NCI-H1417 (cell line): Measurements from ENCODE around the gene YIPF6.
A peak's percentile ranks its signal among the peaks of the same experiment; 100 is the strongest.
"Not testable (repeated sequence)": the region's sequence is repeated elsewhere in the genome, so short reads cannot be mapped to it uniquely, and the experiment has no call there.

Experiments
- DNase-seq, 3 experiments: peaks; one replicate each; lab custom pipeline; 2025; lab: John Stamatoyannopoulos, UW

The YIPF6 gene

DNA sequence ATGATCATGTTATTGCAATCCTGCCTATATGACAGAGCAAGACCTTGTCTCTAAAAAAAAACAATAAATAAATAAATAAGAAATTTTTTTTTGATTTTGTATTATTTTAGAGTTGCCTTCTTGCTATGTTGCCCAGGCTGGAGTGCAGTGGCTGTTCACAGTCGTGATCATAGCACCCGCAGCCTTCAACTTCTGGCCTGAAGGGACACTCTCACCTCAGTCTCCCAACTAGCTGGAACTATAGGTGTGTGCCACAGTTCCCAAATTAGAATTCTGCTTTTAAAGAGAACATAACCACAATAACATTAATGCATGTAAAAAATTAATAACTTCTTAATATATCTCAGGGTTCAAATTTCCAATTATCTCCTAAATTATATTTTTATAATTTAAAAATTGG is 7.8 kb downstream of the YIPF6 start:
- no peak for DNase-seq

DNA sequence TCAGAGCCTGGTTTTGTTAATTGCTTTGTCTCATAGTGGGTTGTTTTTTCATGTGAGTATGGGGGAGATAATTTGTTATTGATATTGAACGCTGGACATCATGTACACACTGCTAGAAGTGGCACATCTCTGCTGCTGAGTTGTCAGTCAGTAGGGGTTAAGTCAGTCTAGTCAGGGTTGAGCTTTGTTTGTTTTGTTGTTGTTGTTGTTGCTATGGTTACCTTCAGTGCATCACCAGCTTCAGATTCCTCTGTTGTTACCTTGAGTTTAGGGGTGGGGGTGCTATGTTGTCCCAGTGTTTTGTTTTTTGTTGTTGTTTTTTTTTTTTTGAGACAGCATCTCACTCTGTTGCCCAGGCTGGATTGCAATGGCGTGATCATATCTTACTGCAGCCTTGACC is 9.9 kb downstream of the YIPF6 start:
- no peak for DNase-seq

- peak; percentile 11 to 68 (median 17) for DNase-seq
Observed at GRCh38 chrX:68511255-68511654, 12.4 kb downstream of the YIPF6 start.

GRCh38 chrX:68524680-68525079 is 25.8 kb downstream of the YIPF6 start:
- not testable (repeated sequence) for DNase-seq

GRCh38 chrX:68532831-68533533 is 34.1 kb downstream of the YIPF6 start:
- no peak for DNase-seq

- DNase-seq = no peak
Observed at GRCh38 chrX:68533656-68534055, 34.8 kb downstream of the YIPF6 start.

- DNase-seq = no peak
Observed at GRCh38 chrX:68534691-68535090, 35.8 kb downstream of the YIPF6 start.

DNA sequence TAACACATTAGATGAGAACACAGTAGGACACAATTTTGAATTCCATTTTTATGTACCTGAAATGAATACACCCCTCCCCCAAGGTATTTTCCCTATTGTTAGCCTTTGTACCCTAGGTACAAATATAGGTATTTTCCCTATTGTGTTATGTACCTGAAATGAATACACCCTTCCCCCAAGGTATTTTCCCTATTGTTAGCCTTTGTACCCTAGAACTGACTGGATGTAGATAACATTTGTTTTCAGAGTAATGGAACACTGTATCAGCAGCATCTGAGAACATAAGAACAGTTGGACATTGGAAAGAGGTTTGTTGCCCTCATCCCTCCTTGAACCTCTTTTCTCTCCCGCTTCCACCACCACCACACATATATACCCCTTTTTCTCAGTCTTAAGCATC is 37.6 kb downstream of the YIPF6 start:
- DNase-seq = no peak

- no peak for DNase-seq
Observed at GRCh38 chrX:68536884-68537283, 38.0 kb downstream of the YIPF6 start.

- DNase-seq = no peak
Observed at GRCh38 chrX:68550193-68550592, 51.3 kb downstream of the YIPF6 start.

DNA sequence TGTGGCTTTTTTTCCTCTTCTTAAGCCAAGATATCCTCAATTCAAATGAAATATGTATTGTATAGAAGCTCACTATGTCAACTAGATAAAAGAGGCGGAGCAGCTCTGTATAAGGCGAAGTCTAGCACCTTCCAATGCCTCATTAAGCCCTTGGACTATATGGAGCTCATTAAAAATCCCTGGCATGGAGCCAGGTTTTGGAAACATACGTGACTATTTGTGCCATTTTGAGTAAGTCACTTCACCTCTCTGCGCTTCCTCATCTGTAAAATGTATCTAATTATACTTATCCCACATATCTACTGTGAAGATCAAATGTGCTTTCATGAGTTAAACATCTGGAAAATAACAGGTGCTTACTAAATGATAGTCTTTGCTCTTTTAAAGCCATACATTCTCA is 57.2 kb downstream of the YIPF6 start:
- DNase-seq = peak in 2 of 3 experiments; percentile 10 to 20

DNA sequence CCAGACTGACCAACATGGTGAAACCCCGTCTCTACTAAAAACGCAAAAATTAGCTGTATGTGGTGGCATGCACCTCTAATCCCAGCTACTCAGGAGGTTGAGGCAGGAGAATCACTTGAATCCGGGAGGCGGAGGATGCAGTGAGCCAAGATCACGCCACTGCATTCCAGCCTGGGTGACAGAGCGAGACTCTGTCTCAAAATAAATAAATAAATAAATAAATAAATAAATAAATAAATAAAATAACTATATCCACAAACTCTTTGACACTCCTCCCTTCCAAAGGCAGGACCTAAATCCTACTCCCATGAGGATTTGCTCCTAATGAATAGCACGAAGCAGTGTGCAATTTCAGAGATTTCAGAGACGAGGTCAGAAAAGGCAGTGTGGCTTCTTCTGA is 58.3 kb downstream of the YIPF6 start:
- not testable (repeated sequence) for DNase-seq

- DNase-seq = not testable (repeated sequence)
Observed at GRCh38 chrX:68559905-68560304, 61.1 kb downstream of the YIPF6 start.

GRCh38 chrX:68568136-68568535 is 69.3 kb downstream of the YIPF6 start:
- DNase-seq = no peak

- DNase-seq = no peak
Observed at GRCh38 chrX:68570598-68570997, 71.7 kb downstream of the YIPF6 start.

DNA sequence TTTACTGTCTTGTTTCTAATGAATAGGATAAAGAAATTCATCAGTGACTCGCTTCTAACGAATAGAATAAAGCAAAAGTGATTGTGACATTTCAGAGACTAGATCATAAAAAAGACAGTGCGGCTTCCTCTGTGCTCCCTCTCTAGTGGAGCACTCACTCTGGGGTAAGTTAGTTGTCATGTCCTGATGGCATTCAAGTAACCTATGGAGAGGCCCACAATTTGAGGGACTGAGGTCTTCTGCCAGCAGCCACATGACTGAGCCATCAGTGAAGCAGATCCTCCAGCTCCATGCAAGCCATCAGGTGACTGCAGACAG is 72.4 kb downstream of the YIPF6 start:
- no peak for DNase-seq

DNA sequence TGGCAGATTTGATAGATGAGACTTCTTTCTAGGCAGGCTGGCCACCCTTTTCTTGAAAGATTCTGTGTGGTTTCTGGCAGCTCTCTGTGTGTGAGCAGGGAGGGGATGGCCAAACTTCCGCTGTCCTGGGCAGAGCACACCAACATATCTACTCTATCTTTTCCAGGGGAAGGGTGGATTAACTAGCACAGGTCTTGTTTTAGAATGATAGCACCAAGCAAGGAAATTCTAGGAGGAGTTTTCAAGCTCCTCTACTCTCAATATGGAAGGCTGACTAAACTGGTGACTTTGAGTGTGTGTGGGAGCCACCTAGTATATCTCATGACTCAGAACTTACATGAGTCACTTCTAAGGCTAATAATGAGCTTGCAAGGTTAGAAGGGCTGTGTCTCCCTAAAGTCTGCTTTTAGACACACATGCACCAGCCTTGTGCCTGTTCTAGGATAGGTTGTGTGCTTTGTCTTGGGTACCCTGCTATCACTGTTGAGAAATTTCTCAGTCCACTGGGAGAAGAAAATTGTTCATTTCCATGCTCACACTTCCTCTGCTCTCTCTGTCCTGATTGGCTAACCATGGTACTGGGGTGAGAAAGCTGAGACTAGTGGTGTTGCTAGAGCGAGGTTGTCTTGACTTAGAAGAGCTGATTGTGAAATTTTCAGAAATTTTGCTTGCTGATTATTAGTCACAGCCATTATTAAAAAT is 72.9 kb downstream of the YIPF6 start:
- no peak for DNase-seq

DNA sequence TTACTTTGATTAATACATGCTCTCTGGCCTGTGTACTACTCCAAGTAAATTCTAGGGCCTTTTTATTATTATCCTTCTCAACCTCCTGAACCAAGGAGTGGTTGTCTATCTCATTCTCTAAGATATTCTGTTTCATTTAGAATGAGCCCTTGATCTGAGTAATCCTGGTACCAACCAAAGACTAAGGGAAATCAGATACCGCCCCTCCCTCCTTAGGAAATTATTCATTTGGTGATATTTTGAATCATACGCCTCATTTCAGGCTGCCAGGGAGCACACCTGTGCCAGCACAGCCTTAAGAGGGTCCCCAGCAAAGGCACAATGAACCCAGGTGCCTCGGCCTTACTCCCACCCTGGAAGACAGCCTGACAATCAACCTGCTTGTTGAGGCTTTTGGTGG is 75.4 kb downstream of the YIPF6 start:
- no peak for DNase-seq

DNA sequence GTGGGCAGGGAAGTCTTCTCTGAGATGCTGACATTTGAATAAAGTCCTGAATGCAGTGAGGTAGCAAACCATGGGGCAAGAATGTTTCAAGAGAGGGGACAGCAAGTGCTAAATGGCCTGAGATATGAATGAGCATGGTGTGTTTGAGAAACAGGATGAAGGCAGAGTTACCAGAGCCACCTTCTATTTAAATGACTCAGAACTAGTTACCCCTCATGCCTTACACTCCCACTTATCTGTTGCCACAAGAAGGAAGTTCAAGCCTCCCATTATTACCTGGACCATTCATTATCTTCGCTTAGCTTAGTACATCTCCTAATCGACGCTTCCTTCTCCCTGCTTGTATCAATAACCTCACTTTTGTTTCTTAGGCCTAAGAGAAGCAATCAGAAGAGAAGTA is 81.0 kb downstream of the YIPF6 start:
- DNase-seq = no peak

DNA sequence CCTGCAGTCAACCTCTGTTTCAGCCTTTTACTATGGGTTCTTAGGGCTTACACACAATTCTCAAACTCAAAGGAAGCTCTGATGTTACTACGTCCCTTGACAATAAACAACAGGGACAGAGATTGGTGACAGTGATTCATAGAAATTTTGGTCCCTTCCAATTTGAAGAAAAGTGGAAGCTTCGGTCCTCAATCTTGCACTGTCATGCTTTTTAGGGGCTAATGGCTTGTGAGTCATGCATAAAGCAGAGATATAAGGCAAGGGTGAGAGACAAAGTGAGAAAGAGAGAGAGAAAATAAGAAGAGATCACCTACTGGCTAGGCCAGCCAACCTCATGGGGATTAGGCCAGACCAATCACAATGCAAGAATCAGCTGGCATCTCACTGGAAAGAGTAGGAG is 85.4 kb downstream of the YIPF6 start:
- DNase-seq = no peak
